Measurements from ENCODE around the gene GYG1.

GYG1 gene

GRCh38 chr3:149020196-149020838 lies 29.0 kb downstream of the GYG1 start:
- no peak for DNase-seq

GRCh38 chr3:149020839-149021252 lies 29.5 kb downstream of the GYG1 start:
- DNase-seq, result no peak

- DNase-seq, result no peak
Measured at GRCh38 chr3:149021830-149022229, 30.5 kb downstream of the GYG1 start.

GRCh38 chr3:149023951-149024350 lies 32.6 kb downstream of the GYG1 start:
- no peak for DNase-seq

GRCh38 chr3:149026718-149027117 lies 35.4 kb downstream of the GYG1 start:
- DNase-seq, result no peak

GRCh38 chr3:149031096-149031495 lies 39.8 kb downstream of the GYG1 start:
- no peak for DNase-seq

GRCh38 chr3:149037684-149038083 lies 46.3 kb downstream of the GYG1 start:
- no peak for DNase-seq

- DNase-seq, result no peak
Measured at GRCh38 chr3:149038322-149038721, 47.0 kb downstream of the GYG1 start.

- DNase-seq, result no peak
Measured at GRCh38 chr3:149042789-149043386, 51.5 kb downstream of the GYG1 start.

GRCh38 chr3:149044339-149045083 lies 53.2 kb downstream of the GYG1 start:
- DNase-seq, result no peak

GRCh38 chr3:149055575-149055974 lies 64.2 kb downstream of the GYG1 start:
- DNase-seq, result no peak

- no peak for DNase-seq
Measured at GRCh38 chr3:149058198-149058597, 66.9 kb downstream of the GYG1 start.

- no peak for DNase-seq
Measured at GRCh38 chr3:149058602-149059001, 67.3 kb downstream of the GYG1 start.

- DNase-seq, result no peak
Measured at GRCh38 chr3:149061776-149062175, 70.4 kb downstream of the GYG1 start.

GRCh38 chr3:149067883-149068282 lies 76.5 kb downstream of the GYG1 start:
- DNase-seq, result no peak

Measured in GF-D8 (cell line).